ENCODE measurements around the gene FLG2. TPM values are rescaled to one million over a fixed set of nuclear protein-coding genes. Genes with fewer than 3 reads are reported as not detected.

FLG2 gene
- total and polyA plus RNA-seq, 2 of the 8 experiments (the other 6 are each of a cell fraction or from before 2014, with no cell fraction given), result not detected

DNA sequence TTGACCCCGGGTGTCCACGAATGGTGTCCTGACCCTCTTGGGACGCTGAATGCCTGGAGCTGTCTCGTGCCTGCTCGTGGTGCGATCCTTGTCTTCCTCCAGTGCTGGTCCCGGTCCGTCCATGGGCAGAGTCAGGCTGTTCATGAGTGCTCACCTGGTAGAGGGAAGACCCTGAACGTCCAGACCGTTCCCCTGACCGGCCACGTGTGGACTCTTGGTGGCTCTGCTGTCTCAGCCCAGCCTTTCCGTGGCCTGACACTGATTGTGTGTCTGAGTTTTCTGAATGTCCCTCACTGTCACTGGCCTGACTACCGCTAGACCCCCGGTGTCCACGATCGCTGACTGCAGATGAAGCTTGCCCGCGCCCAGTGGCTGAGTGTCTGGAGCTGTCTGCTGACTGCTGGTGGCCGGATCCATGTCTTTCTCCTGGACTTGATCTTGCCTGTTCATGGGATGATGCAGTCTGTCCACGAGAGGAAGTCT, 46.4 kb downstream of the FLG2 start (continued):
- TF ChIP-seq, protein P1, sequence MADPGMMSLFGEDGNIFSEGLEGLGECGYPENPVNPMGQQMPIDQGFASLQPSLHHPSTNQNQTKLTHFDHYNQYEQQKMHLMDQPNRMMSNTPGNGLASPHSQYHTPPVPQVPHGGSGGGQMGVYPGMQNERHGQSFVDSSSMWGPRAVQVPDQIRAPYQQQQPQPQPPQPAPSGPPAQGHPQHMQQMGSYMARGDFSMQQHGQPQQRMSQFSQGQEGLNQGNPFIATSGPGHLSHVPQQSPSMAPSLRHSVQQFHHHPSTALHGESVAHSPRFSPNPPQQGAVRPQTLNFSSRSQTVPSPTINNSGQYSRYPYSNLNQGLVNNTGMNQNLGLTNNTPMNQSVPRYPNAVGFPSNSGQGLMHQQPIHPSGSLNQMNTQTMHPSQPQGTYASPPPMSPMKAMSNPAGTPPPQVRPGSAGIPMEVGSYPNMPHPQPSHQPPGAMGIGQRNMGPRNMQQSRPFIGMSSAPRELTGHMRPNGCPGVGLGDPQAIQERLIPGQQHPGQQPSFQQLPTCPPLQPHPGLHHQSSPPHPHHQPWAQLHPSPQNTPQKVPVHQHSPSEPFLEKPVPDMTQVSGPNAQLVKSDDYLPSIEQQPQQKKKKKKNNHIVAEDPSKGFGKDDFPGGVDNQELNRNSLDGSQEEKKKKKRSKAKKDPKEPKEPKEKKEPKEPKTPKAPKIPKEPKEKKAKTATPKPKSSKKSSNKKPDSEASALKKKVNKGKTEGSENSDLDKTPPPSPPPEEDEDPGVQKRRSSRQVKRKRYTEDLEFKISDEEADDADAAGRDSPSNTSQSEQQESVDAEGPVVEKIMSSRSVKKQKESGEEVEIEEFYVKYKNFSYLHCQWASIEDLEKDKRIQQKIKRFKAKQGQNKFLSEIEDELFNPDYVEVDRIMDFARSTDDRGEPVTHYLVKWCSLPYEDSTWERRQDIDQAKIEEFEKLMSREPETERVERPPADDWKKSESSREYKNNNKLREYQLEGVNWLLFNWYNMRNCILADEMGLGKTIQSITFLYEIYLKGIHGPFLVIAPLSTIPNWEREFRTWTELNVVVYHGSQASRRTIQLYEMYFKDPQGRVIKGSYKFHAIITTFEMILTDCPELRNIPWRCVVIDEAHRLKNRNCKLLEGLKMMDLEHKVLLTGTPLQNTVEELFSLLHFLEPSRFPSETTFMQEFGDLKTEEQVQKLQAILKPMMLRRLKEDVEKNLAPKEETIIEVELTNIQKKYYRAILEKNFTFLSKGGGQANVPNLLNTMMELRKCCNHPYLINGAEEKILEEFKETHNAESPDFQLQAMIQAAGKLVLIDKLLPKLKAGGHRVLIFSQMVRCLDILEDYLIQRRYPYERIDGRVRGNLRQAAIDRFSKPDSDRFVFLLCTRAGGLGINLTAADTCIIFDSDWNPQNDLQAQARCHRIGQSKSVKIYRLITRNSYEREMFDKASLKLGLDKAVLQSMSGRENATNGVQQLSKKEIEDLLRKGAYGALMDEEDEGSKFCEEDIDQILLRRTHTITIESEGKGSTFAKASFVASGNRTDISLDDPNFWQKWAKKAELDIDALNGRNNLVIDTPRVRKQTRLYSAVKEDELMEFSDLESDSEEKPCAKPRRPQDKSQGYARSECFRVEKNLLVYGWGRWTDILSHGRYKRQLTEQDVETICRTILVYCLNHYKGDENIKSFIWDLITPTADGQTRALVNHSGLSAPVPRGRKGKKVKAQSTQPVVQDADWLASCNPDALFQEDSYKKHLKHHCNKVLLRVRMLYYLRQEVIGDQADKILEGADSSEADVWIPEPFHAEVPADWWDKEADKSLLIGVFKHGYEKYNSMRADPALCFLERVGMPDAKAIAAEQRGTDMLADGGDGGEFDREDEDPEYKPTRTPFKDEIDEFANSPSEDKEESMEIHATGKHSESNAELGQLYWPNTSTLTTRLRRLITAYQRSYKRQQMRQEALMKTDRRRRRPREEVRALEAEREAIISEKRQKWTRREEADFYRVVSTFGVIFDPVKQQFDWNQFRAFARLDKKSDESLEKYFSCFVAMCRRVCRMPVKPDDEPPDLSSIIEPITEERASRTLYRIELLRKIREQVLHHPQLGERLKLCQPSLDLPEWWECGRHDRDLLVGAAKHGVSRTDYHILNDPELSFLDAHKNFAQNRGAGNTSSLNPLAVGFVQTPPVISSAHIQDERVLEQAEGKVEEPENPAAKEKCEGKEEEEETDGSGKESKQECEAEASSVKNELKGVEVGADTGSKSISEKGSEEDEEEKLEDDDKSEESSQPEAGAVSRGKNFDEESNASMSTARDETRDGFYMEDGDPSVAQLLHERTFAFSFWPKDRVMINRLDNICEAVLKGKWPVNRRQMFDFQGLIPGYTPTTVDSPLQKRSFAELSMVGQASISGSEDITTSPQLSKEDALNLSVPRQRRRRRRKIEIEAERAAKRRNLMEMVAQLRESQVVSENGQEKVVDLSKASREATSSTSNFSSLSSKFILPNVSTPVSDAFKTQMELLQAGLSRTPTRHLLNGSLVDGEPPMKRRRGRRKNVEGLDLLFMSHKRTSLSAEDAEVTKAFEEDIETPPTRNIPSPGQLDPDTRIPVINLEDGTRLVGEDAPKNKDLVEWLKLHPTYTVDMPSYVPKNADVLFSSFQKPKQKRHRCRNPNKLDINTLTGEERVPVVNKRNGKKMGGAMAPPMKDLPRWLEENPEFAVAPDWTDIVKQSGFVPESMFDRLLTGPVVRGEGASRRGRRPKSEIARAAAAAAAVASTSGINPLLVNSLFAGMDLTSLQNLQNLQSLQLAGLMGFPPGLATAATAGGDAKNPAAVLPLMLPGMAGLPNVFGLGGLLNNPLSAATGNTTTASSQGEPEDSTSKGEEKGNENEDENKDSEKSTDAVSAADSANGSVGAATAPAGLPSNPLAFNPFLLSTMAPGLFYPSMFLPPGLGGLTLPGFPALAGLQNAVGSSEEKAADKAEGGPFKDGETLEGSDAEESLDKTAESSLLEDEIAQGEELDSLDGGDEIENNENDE (IDR thresholded peaks at IDR 0.05; ENCODE audit: insufficient replicate concordance, low read length), result no peak
- TF ChIP-seq PHF8 (conservative IDR thresholded peaks at IDR 0.05; ENCODE audit: low read depth, low read length) (no peak), POLR2AphosphoS5 (IDR thresholded peaks at IDR 0.05; ENCODE audit: low read depth, low read length) (no peak), POLR2A (IDR thresholded peaks at IDR 0.05; ENCODE audit: control extremely low read depth in 1 of 2, low read depth in 2 of 2, low read length in 2 of 2) (no peak)
- TF ChIP-seq, protein P2, sequence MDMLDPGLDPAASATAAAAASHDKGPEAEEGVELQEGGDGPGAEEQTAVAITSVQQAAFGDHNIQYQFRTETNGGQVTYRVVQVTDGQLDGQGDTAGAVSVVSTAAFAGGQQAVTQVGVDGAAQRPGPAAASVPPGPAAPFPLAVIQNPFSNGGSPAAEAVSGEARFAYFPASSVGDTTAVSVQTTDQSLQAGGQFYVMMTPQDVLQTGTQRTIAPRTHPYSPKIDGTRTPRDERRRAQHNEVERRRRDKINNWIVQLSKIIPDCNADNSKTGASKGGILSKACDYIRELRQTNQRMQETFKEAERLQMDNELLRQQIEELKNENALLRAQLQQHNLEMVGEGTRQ (IDR thresholded peaks at IDR 0.05; ENCODE audit: low read length), result no peak
